Measurements from ENCODE around the gene SLX4IP.

SLX4IP gene

GRCh38 chr20:10668677-10669368 lies 233.7 kb downstream of the SLX4IP start:
- Histone ChIP-seq H3K9ac (ENCODE audit: low read length) (no peak overlapping the region), H3K4me3 (ENCODE audit: low read length) (no peak overlapping the region), H3K9me3 (ENCODE audit: control insufficient read depth, low read length) (no peaks in the 10 kb centered on the region), H3K36me3 (ENCODE audit: control insufficient read depth, insufficient read depth, low read length) (peaks cover 8% of the 10 kb centered on the region), H3K4me1 (ENCODE audit: control insufficient read depth, insufficient read depth, low read length) (peaks cover 65% of the 10 kb centered on the region), H3K27me3 (ENCODE audit: control insufficient read depth, insufficient read depth, low read length) (no peaks in the 10 kb centered on the region)

GRCh38 chr20:10669843-10670446 lies 234.8 kb downstream of the SLX4IP start:
- H3K9ac ChIP-seq (ENCODE audit: low read length), result no peak overlapping the region
- H3K36me3 ChIP-seq (ENCODE audit: control insufficient read depth, insufficient read depth, low read length), result peaks cover 8% of the 10 kb centered on the region
- H3K4me3 ChIP-seq (ENCODE audit: low read length), result no peak overlapping the region
- H3K4me1 ChIP-seq (ENCODE audit: control insufficient read depth, insufficient read depth, low read length), result peaks cover 55% of the 10 kb centered on the region
- H3K9me3 ChIP-seq (ENCODE audit: control insufficient read depth, low read length), result no peaks in the 10 kb centered on the region
- H3K27me3 ChIP-seq (ENCODE audit: control insufficient read depth, insufficient read depth, low read length), result no peaks in the 10 kb centered on the region

GRCh38 chr20:10670501-10671220 lies 235.6 kb downstream of the SLX4IP start:
- Histone ChIP-seq H3K27me3 (ENCODE audit: control insufficient read depth, insufficient read depth, low read length) (no peaks in the 10 kb centered on the region), H3K9ac (ENCODE audit: low read length) (peak overlapping the region; percentile 96), H3K9me3 (ENCODE audit: control insufficient read depth, low read length) (no peaks in the 10 kb centered on the region), H3K4me3 (ENCODE audit: low read length) (peak overlapping the region; percentile 70), H3K36me3 (ENCODE audit: control insufficient read depth, insufficient read depth, low read length) (peaks cover 8% of the 10 kb centered on the region), H3K4me1 (ENCODE audit: control insufficient read depth, insufficient read depth, low read length) (peaks cover 55% of the 10 kb centered on the region)

- Histone ChIP-seq H3K4me3 (ENCODE audit: low read length) (peak overlapping the region; percentile 70), H3K4me1 (ENCODE audit: control insufficient read depth, insufficient read depth, low read length) (peaks cover 50% of the 10 kb centered on the region), H3K36me3 (ENCODE audit: control insufficient read depth, insufficient read depth, low read length) (peaks cover 6% of the 10 kb centered on the region), H3K27me3 (ENCODE audit: control insufficient read depth, insufficient read depth, low read length) (no peaks in the 10 kb centered on the region), H3K9ac (ENCODE audit: low read length) (peak overlapping the region; percentile 96), H3K9me3 (ENCODE audit: control insufficient read depth, low read length) (no peaks in the 10 kb centered on the region)
These were observed 236.3 kb downstream of the SLX4IP start for GRCh38 chr20:10671221-10671918.

- Histone ChIP-seq H3K27me3 (ENCODE audit: control insufficient read depth, insufficient read depth, low read length) (no peaks in the 10 kb centered on the region), H3K9ac (ENCODE audit: low read length) (peak overlapping the region; percentile 96), H3K9me3 (ENCODE audit: control insufficient read depth, low read length) (no peaks in the 10 kb centered on the region), H3K36me3 (ENCODE audit: control insufficient read depth, insufficient read depth, low read length) (peaks cover 4% of the 10 kb centered on the region), H3K4me3 (ENCODE audit: low read length) (peak overlapping the region; percentile 70), H3K4me1 (ENCODE audit: control insufficient read depth, insufficient read depth, low read length) (peaks cover 43% of the 10 kb centered on the region)
These were observed 237.0 kb downstream of the SLX4IP start for GRCh38 chr20:10671919-10672623.

- Histone ChIP-seq H3K9me3 (ENCODE audit: control insufficient read depth, low read length) (no peaks in the 10 kb centered on the region), H3K4me1 (ENCODE audit: control insufficient read depth, insufficient read depth, low read length) (peaks cover 38% of the 10 kb centered on the region), H3K9ac (ENCODE audit: low read length) (peak overlapping the region; percentile 96), H3K27me3 (ENCODE audit: control insufficient read depth, insufficient read depth, low read length) (no peaks in the 10 kb centered on the region), H3K36me3 (ENCODE audit: control insufficient read depth, insufficient read depth, low read length) (peaks cover 3% of the 10 kb centered on the region), H3K4me3 (ENCODE audit: low read length) (peak overlapping the region; percentile 70)
These were observed 237.6 kb downstream of the SLX4IP start for GRCh38 chr20:10672624-10673127.

- peak overlapping the region; percentile 70 for H3K4me3 ChIP-seq (ENCODE audit: low read length)
- H3K27me3 ChIP-seq (ENCODE audit: control insufficient read depth, insufficient read depth, low read length), result no peaks in the 10 kb centered on the region
- peak overlapping the region; percentile 96 for H3K9ac ChIP-seq (ENCODE audit: low read length)
- no peaks in the 10 kb centered on the region for H3K36me3 ChIP-seq (ENCODE audit: control insufficient read depth, insufficient read depth, low read length)
- H3K4me1 ChIP-seq (ENCODE audit: control insufficient read depth, insufficient read depth, low read length), result peaks cover 35% of the 10 kb centered on the region
- no peaks in the 10 kb centered on the region for H3K9me3 ChIP-seq (ENCODE audit: control insufficient read depth, low read length)
These were observed 238.2 kb downstream of the SLX4IP start for GRCh38 chr20:10673176-10673841.

- Histone ChIP-seq H3K9ac (ENCODE audit: low read length) (peak within 1 kb of the TSS; percentile 96), H3K9me3 (ENCODE audit: control insufficient read depth, low read length) (no peaks in the 10 kb centered on the region), H3K36me3 (ENCODE audit: control insufficient read depth, insufficient read depth, low read length) (no peaks in the 10 kb centered on the region), H3K4me1 (ENCODE audit: control insufficient read depth, insufficient read depth, low read length) (peaks cover 30% of the 10 kb centered on the region), H3K4me3 (ENCODE audit: low read length) (peak within 1 kb of the TSS; percentile 70), H3K27me3 (ENCODE audit: control insufficient read depth, insufficient read depth, low read length) (no peaks in the 10 kb centered on the region)
These were observed 239.0 kb downstream of the SLX4IP start, which contains the start of gene JAG1 for GRCh38 chr20:10673842-10674683. Gene JAG1, minus strand, starts transcription at chr20:10673999. Its CDS starts 469 bp downstream, at chr20:10673530.

- H3K9ac ChIP-seq (ENCODE audit: low read length), result peak overlapping the region; percentile 96
- no peaks in the 10 kb centered on the region for H3K27me3 ChIP-seq (ENCODE audit: control insufficient read depth, insufficient read depth, low read length)
- H3K9me3 ChIP-seq (ENCODE audit: control insufficient read depth, low read length), result no peaks in the 10 kb centered on the region
- no peaks in the 10 kb centered on the region for H3K36me3 ChIP-seq (ENCODE audit: control insufficient read depth, insufficient read depth, low read length)
- H3K4me3 ChIP-seq (ENCODE audit: low read length), result peak overlapping the region; percentile 70
- H3K4me1 ChIP-seq (ENCODE audit: control insufficient read depth, insufficient read depth, low read length), result peaks cover 24% of the 10 kb centered on the region
These were observed 239.8 kb downstream of the SLX4IP start for GRCh38 chr20:10674684-10675449.

- Histone ChIP-seq H3K9me3 (ENCODE audit: control insufficient read depth, low read length) (no peaks in the 10 kb centered on the region), H3K4me1 (ENCODE audit: control insufficient read depth, insufficient read depth, low read length) (peaks cover 23% of the 10 kb centered on the region), H3K36me3 (ENCODE audit: control insufficient read depth, insufficient read depth, low read length) (no peaks in the 10 kb centered on the region), H3K27me3 (ENCODE audit: control insufficient read depth, insufficient read depth, low read length) (no peaks in the 10 kb centered on the region), H3K4me3 (ENCODE audit: low read length) (peak overlapping the region; percentile 70), H3K9ac (ENCODE audit: low read length) (peak overlapping the region; percentile 96)
These were observed 240.3 kb downstream of the SLX4IP start for GRCh38 chr20:10675450-10675848.

All from mucosa of stomach (tissue), 1 donor.